Midbrain (tissue), 1 donor: ENCODE measurements around the gene CLCA4.

Source experiments
- DNase-seq: peaks from one replicate; lab custom pipeline; 2025; lab: John Stamatoyannopoulos, UW

The CLCA4 gene

GRCh38 chr1:86616871-86617270 lies 70.0 kb downstream of the CLCA4 start:
- DNase-seq, result no peak

- no peak for DNase-seq
Observed at GRCh38 chr1:86618358-86618757, 71.5 kb downstream of the CLCA4 start.

- DNase-seq, result no peak
Observed at GRCh38 chr1:86619313-86619712, 72.4 kb downstream of the CLCA4 start.

- no peak for DNase-seq
Observed at GRCh38 chr1:86621286-86621685, 74.4 kb downstream of the CLCA4 start.
